ENCODE results near the gene BRI3. TPM values are rescaled to one million over a fixed set of nuclear protein-coding genes. Genes with fewer than 3 reads are reported as not detected.

BRI3 gene
- total RNA-seq, 2 donors from 2014 or later: 48.2 to 52.6 TPM

DNA sequence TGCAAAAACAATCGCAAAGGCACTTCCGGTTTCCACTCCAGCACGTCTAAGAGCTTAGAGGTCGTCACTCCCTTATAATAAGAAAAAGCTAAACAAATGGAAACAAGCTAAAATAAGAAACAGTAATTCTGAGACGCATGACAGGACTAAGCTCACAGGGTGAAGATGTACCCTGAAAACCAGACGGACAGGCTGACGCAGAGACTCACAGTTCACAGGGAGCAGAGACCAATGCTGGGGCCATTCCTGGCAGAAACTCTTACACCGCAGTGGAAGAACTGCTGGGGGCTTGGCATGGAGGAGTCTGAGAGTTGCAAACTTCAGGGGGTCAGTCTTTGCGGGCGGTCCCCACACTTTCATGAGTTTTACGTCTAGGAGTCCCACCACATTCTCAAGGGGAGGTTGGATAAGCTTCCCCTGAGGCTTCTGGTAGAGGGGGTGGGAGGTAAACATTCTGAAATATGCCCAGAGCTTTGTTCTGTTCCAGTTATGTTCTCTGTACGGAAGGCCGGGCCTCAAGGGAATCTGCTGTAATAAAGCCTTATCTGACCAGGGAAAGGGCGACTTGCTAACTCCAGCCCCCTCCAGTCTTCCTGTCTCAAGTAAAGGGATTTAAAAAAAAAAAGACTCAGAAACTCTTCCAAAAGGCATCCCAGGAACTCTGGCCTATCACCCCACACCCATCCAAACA, 47.8 kb downstream of the BRI3 start:
- Mint-ChIP-seq H3K4me1 (no peaks in the 10 kb centered on the region), H3K27me3 (no peaks in the 10 kb centered on the region), H3K27ac (no peak overlapping the region), H3K9me3 (no peaks in the 10 kb centered on the region), H3K36me3 (ENCODE audit: low read depth) (no peaks in the 10 kb centered on the region), H3K4me3 (no peak overlapping the region)
- no peak for ATAC-seq (replicated peaks)

DNA sequence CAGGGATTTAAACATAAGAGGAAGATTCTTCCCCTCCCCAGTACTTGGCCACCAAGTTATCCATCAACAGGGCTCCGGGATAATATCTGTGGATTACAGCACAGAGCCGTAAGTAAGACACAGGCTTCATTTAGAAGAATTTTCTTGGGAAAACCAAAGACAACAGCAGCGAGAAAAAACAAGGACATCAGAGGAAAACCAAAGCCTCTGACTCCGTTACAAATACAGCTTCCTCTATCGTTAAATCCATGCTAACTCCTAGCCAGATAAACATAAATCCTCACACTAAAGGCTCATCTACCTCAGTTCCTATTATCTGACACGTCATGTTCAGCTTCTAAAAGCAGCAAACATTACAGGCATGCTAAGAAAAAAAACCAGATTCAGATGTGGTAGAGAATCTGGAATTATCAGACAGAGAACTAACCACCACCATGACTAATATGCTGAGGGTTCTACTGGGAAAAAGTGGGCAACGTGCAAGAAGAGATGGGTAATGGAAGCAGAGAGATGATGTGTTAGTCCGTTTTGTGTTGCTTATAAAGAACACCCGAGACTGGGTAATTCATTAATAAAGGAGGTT, 48.4 kb downstream of the BRI3 start:
- H3K9me3 Mint-ChIP-seq: no peaks in the 10 kb centered on the region

DNA sequence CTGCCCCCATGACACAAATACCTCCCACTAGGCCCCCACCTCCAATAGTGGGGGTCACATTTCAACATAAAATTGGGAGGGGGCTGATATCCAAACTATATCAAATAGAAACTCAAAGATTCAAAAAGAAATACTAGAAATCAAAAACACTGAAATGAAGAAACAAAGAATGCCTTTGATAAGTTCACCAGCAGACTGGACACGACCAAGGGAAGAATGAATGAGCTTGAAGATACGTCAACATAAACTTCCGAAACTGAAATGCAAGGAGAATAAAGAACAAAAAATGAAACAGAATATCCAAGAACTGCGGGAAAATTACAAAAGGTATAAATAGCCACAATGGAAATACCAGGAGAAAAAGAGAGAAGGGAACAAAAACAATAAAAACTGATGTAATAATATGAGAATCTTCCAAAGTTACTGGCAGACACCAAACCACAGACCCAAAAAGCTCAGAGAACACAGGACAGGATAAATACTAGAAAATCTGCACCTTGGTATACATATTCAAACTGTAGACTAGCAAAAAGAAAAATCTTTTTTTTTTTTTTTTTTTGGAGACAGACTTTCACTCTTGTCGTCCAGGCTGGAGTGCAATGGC, 49.5 kb downstream of the BRI3 start:
- no peak for ATAC-seq (replicated peaks)
- Mint-ChIP-seq H3K9me3 (no peaks in the 10 kb centered on the region), H3K4me1 (peaks cover 4% of the 10 kb centered on the region), H3K27me3 (no peaks in the 10 kb centered on the region), H3K27ac (no peak overlapping the region), H3K36me3 (ENCODE audit: low read depth) (no peaks in the 10 kb centered on the region), H3K4me3 (no peak overlapping the region)

More for the DNA sequence above, 48.4 kb downstream of the BRI3 start:
- Mint-ChIP-seq H3K27me3 (no peaks in the 10 kb centered on the region), H3K27ac (no peak overlapping the region), H3K4me3 (no peak overlapping the region), H3K36me3 (ENCODE audit: low read depth) (no peaks in the 10 kb centered on the region), H3K4me1 (peaks cover under 1% of the 10 kb centered on the region)
- no peak for ATAC-seq (replicated peaks)

DNA sequence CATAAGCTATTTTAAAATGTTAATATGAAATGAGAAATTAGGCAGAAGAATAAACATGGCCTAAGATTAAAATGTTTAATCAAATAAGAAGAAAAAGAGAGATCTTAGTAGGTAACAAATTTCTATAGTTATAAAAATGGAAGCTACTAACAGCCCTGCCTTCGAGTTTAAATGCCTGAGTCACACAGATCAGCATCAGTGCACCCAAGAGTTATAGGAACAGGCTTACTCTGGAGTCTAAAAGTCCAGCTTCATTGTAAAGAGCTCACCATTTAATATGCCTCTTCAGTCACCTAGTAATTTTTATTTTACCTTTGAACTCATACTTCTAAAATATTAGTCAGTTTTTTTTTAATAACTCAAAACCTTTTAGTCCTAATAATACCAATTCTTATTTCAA, 52.6 kb downstream of the BRI3 start:
- Mint-ChIP-seq H3K4me3 (no peak overlapping the region), H3K9me3 (no peaks in the 10 kb centered on the region), H3K36me3 (ENCODE audit: low read depth) (no peaks in the 10 kb centered on the region), H3K4me1 (peaks cover 4% of the 10 kb centered on the region), H3K27me3 (no peaks in the 10 kb centered on the region), H3K27ac (no peak overlapping the region)
- ATAC-seq (replicated peaks): no peak

DNA sequence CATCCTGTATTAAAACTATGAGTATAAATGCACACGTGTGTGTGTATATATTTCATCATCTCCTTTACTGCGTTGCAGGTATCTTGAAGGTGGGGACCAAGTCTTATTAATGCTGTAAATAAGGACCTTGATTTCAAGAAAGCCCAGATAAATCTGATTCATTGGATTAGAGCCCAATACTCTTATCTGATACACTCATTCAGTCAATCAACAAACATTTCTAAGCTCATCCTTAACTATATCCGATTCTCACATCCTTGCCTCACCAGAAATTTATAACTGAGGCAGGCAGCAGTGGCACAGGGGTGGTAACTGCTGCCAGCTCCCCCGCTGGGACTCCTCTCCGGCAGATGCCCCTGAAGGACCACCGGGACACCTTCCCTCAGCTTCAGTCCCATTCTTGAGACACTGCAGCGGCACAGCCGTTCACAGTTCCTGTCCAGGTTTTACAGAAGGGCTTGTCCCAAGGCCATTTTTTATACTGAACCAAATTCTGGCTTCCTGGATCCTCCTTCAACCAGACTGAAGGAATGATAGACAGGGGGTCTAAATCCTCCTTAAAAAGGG, 54.0 kb downstream of the BRI3 start:
- Mint-ChIP-seq H3K27me3 (no peaks in the 10 kb centered on the region), H3K4me3 (no peak overlapping the region), H3K9me3 (no peaks in the 10 kb centered on the region), H3K4me1 (peaks cover 4% of the 10 kb centered on the region), H3K36me3 (ENCODE audit: low read depth) (no peaks in the 10 kb centered on the region), H3K27ac (no peak overlapping the region)
- ATAC-seq (replicated peaks): no peak

DNA sequence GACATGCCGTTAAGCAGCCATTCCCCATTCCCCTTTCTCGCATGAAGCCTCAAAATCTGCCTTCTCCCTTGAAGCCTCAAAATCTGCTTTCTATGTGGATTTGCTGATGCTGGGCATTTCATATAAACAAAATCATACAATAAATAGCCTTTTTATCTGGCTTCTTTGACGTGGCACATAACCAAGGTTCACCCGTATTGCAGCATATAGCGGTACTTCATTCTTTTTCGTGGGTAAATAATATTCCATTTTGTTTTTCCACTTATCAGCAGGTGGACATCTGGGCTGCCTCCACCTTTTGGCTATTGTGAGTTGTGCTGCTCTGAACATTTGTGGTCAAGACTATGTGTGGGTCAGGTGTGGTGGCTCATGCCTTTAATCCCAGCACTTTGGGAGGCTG, 57.0 kb downstream of the BRI3 start:
- Mint-ChIP-seq H3K9me3 (no peaks in the 10 kb centered on the region), H3K36me3 (ENCODE audit: low read depth) (no peaks in the 10 kb centered on the region)
- no peak for ATAC-seq (replicated peaks)

DNA sequence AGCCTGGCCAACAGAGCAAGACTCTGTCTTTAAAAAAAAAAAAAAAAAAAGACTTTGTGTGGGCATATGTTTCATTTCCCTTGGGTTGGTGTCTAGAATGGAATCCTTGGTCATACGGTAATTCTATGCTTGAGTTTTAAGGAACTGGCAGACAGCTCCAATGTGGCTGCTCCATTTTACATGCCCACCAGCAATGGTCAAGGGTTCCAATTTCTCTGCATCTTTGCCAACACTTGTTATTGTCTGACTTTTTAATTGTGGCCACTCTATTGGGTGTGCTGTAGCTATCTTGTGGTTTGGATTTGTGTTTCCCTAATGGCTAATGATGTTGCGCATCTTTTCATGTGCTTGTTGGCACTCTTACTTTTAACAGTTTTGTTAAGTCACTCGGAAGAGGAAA, 57.6 kb downstream of the BRI3 start:
- Mint-ChIP-seq H3K27me3 (no peaks in the 10 kb centered on the region), H3K4me1 (peaks cover 4% of the 10 kb centered on the region), H3K36me3 (ENCODE audit: low read depth) (no peaks in the 10 kb centered on the region), H3K27ac (no peak overlapping the region), H3K9me3 (no peaks in the 10 kb centered on the region), H3K4me3 (no peak overlapping the region)
- no peak for ATAC-seq (replicated peaks)

More for the DNA sequence above, 57.0 kb downstream of the BRI3 start:
- H3K4me3 Mint-ChIP-seq: no peak overlapping the region
- no peaks in the 10 kb centered on the region for H3K27me3 Mint-ChIP-seq
- H3K4me1 Mint-ChIP-seq: peaks cover 4% of the 10 kb centered on the region
- no peak overlapping the region for H3K27ac Mint-ChIP-seq

DNA sequence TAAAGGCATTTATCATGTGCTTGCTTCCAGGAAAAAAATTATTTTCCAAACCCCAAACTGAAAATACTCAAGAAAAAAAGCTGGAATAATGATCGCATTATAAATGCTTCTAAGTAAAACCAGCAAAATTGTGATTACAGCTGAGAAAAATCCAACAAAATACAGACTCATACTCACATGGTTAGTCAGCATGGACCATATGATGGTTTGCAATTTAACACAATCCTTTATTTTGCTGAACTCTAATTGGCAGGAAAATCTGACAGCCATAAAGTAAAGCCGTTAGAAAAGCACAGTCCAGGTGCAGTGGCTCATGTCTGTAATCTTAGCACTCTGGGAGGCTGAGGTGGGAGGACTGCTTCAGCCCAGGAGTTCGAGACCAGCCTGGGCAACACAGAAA, 59.6 kb downstream of the BRI3 start:
- Mint-ChIP-seq H3K4me3 (no peak overlapping the region), H3K4me1 (no peaks in the 10 kb centered on the region), H3K27ac (no peak overlapping the region), H3K36me3 (ENCODE audit: low read depth) (no peaks in the 10 kb centered on the region), H3K27me3 (peaks cover 3% of the 10 kb centered on the region), H3K9me3 (no peaks in the 10 kb centered on the region)
- ATAC-seq (replicated peaks): no peak

Other genes starting within 250 kb of the BRI3 start
- gene LMTK2, start 174.8 kb upstream of the BRI3 start, total RNA-seq: 10 to 100 TPM in 1 of 2 donors, 1 to 10 TPM in 1; 8.6 to 15.8 TPM
- gene BHLHA15, start 70.2 kb upstream of the BRI3 start, total RNA-seq: not detected
- gene TECPR1, start 29.5 kb upstream of the BRI3 start, total RNA-seq: 10 to 100 TPM; 29.0 to 37.1 TPM
- 1 to 10 TPM; 1.2 to 6.0 TPM for gene BAIAP2L1, start 119.4 kb downstream of the BRI3 start, total RNA-seq

Data from activated T-helper 17 cell treated with anti-CD3 and anti-CD28 coated beads, Interleukin-2, amount 50 U/mL, for 72 hours (primary cell).